ENCODE measurements around the gene CNPY3.

DNA sequence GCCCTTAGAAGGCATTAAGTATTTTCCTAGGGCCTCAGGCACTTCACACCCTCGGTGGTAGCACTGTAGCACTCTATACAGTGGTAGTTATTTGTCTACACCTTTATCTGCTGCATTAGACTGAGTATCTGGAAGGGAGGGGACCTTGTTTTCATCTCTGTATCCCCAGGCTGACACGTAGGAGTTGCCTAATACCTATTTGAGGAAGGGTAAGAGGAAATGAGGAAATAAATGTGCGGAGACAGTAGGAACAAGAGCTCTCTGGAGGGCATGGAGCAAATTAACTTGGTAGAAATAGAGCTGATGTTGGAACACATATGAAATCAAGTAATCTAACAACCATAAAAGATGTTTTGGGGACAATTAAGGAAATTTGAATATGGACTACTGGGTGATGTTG lies 3.9 kb downstream of the CNPY3 start:
- no peak for TF ChIP-seq RFX5 (IDR thresholded peaks at IDR 0.05)
- no peak for TF ChIP-seq BCL3 (IDR thresholded peaks at IDR 0.05)
- no peak for TF ChIP-seq CHD2 (IDR thresholded peaks at IDR 0.05; ENCODE audit: low read length, partially characterized antibody)
- no peak for TF ChIP-seq KDM1A (IDR thresholded peaks at IDR 0.05; ENCODE audit: low read depth)
- no peak for TF ChIP-seq RAD21 (conservative IDR thresholded peaks at IDR 0.05 in 1 of 2, IDR thresholded peaks at IDR 0.05 in 1 of 2)
